CD4-positive, alpha-beta T cell treated with Interleukin-17A for 1 hour (primary cell): ENCODE measurements around the gene GLYATL2.

ENCODE experiments used
- DNase-seq: peaks from one replicate; pipeline ENCODE4 v3.0.0-alpha.2; 2020

The GLYATL2 gene

DNA sequence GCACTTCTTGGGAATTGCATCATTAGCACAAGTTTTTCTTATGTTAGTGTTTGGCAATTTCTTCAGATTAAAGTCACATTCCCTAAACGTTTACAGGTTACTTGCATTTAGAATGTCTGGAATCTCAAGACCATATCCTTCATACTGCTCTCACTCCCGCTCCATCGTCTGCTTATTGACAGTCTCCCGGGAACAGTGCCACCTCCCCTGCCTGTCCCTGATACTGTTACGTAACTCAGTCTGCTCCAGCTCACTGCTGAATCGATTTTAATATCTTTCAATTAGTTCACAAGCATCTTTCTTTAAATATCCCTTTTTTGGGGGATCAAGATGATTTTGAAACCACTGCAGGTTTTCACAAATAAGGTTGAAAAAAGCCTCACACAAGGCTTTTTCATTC lies 48.2 kb downstream of the GLYATL2 start:
- no peak for DNase-seq

DNA sequence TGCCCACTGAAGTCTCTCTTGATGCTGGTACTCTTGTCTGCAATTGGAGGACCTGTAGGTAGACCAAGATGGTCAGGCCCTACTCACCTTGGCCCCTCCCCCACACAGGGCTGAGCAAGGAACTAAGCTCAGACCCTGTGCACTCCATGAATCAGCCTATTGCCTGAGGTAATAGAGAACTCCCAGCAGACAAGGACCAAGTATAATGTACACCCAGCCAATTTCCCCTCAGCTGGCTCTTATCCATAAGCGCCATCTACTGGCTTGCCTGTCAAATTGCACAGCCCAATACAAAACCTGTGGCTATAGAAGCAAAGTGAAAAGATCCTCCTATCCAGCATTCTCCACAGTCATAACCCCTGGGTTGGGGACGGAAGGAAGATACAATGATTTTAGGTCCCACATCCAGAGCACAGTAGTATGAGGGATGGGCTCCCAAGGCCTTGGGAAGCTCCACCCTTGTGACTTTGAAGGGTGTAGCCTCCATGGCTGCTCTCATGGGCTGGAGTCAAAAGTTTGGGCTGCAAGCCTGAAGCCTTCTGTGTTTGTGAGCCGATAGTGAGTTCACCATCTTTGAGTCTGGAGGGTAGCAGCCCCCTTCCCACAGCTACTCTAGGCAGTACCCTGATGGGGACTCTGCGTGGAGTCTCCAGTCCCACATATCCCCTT lies 56.0 kb downstream of the GLYATL2 start:
- peak; percentile 50 for DNase-seq

DNA sequence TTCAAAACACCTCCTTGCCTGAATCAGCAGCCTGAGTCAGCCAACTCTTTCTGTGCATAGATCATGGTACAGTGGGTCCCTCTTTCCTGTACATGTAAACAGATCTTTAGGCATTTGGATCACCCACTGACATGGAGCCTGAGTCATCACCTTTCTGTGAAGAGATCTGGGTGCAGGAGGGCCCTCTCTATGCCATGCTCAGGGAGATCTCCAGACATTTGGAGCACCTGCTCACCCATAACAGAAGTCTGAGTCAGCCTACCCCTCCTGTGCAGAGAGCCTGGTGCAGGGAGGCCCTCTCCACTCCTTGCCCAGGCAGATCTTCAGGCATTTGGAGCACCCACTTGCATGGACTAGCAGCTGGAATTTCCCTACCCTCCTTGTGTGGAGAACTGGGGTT lies 56.6 kb downstream of the GLYATL2 start:
- no peak for DNase-seq

DNA sequence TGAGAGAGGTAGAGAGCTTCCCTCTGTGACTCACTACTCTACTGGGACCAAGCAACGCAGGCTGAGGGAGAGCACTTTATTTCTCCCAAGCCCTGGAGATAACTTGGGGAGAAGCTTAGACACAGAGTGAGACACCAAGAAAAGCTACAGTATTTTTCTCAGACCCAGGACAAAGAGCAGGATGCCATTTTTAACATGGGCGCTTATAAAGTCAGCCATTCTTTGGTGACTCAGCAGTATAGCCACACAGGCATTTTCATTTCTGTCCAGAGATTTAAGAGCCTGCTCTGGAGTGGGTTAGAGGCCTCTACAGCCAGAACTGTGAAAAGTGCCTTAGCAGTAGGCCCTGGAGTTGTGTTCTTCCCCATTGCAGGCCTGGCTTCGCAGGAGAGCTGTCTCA lies 57.8 kb downstream of the GLYATL2 start:
- no peak for DNase-seq

DNA sequence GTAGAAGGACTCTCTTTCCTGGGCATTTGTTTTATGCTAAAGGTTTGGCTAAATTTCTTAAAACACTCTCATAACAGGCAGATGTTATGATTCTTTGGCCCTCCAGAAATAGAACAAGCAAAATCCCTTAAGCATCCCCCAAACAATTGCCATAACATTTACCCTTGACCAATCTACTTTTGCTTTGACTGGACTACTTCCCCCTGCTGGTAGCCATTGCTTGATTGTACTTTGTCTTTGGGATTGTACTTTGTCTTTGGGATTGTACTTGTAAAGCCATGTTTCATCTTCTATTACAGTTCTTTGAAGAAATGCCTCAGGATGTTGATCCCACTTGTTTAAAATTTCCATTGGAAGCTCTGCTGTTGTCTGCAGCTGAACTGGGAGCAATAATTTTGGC lies 59.5 kb downstream of the GLYATL2 start:
- no peak for DNase-seq
